ENCODE measurements around the gene PYCR2.

Gene PYCR2

DNA sequence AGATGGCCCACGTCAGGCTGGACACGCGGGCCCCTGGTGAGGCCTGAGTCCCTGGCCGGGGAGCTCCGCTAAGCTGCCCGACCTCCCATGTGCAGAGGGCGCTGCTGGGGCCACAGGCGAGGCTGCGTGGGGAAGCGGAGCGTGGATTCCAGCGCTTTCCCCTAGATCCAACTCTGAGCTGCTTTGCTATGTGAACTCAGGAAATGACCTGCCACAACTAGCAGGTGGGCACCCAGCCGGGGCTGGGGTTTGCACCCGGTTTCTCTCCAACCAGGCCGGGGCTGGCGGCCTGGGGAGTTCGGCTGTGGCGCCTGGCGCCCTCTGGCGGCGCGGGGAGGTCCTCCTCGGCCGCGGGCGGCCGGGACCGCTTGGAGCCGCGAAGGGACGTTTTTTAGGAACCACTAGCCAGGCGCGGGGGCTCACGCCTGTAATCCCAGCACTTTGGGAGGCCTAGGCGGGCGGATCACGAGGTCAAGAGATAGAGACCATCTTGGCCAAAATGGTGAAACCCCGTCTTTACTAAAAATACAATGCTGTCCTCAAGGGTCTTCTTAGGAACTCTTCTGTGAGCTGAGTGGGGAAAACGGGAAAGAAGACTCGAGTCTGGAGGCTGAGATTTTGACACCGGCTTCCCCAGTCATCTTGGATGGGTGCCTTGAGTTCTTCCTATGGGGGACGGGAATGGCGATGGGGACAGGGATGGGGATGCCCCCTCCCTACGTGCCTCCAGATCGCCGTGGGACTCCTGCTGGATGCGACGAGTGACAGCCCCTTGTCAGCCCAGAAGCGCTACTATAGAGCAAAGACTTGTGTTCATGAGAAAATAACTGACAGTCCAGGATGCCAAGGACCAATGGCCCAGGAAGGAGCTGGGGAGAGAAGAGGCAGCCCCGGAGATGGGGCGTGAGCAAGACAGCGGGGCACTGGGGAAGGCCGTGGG is 12.6 kb downstream of the PYCR2 start:
- Histone ChIP-seq H3K4me3 (ENCODE audit: low read length) (no peak overlapping the region), H3K27me3 (ENCODE audit: control insufficient read depth, insufficient read depth, low read length) (no peaks in the 10 kb centered on the region), H3K4me1 (ENCODE audit: control insufficient read depth, insufficient read depth, low read length) (no peaks in the 10 kb centered on the region), H3K9ac (ENCODE audit: low read length) (no peak overlapping the region), H3K36me3 (ENCODE audit: control insufficient read depth, insufficient read depth, low read length) (no peaks in the 10 kb centered on the region), H3K27ac (ENCODE audit: low read depth, low read length) (no peak overlapping the region)

DNA sequence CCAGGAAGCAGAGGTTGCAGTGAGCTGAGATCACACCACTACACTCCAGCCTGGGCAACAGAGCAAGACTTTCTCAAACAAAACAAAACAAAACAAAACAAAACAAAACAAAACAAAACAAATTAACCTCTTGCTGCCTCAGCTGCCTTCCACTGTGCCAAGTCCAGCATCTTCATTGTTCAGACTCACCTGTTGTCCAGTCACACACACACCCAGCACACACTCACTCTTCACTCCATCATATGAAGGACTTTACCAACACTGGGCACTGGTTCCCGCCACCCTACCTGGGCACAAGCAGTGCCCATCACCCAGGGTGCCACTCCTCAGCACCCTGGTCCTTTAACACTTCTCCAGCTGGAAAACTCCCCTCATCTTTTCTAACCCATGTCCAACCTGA is 14.6 kb downstream of the PYCR2 start:
- no peak overlapping the region for H3K9ac ChIP-seq (ENCODE audit: low read length)
- H3K4me3 ChIP-seq (ENCODE audit: low read length) = no peak overlapping the region
- no peaks in the 10 kb centered on the region for H3K27me3 ChIP-seq (ENCODE audit: control insufficient read depth, insufficient read depth, low read length)
- H3K4me1 ChIP-seq (ENCODE audit: control insufficient read depth, insufficient read depth, low read length) = no peaks in the 10 kb centered on the region
- H3K27ac ChIP-seq (ENCODE audit: low read depth, low read length) = no peak overlapping the region
- no peaks in the 10 kb centered on the region for H3K36me3 ChIP-seq (ENCODE audit: control insufficient read depth, insufficient read depth, low read length)

DNA sequence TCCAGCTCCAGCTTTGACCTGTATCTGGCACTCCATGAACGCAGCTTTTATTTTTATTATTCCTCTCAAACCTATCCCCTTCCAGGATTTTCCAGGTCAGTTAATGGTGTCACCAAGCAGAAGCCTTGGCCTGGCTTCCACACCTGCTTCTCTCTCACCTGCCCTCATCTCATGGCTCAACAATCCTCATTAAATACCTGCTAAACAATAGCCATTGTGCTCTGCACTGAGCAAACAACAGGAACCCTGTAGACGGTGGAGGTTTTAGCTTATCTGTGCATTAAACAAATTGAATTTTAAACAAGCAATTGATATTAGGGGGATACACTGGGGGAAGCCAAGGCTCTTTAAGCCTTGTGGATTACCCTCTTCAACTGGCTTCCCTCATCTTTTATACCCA is 15.3 kb downstream of the PYCR2 start:
- Histone ChIP-seq H3K27me3 (ENCODE audit: control insufficient read depth, insufficient read depth, low read length) (no peaks in the 10 kb centered on the region), H3K4me1 (ENCODE audit: control insufficient read depth, insufficient read depth, low read length) (no peaks in the 10 kb centered on the region), H3K27ac (ENCODE audit: low read depth, low read length) (no peak overlapping the region), H3K9ac (ENCODE audit: low read length) (no peak overlapping the region), H3K4me3 (ENCODE audit: low read length) (no peak overlapping the region), H3K36me3 (ENCODE audit: control insufficient read depth, insufficient read depth, low read length) (no peaks in the 10 kb centered on the region)

DNA sequence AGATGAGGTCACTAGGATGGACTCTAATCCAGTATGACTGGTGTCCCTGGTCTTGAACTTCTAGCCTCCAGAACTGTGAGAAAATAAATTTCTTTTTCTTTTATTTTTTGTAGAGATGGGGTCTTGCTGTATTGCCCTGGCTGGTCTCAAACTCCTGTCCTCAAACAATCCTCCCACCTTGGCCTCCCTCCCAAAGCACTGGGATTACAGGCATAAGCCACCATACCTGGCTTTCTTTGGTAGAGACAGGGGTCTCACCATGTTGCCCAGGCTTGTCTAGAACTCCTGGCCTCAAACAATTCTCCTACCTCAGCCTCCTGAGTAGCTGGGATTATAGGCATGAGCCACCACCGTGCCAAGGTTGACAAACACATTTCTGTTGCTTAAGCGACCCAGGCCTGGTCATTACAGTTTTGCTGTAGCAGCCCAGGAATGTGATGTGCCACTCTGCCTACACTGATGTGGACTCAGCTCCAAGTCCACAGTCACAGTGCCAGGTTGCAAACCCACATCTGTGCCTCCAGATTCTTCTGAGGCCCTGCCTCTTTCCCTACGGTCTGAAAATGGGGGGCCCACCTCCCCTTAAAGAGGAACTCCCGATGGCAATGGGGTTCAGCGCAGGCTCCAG is 15.9 kb downstream of the PYCR2 start:
- no peaks in the 10 kb centered on the region for H3K27me3 ChIP-seq (ENCODE audit: control insufficient read depth, insufficient read depth, low read length)

DNA sequence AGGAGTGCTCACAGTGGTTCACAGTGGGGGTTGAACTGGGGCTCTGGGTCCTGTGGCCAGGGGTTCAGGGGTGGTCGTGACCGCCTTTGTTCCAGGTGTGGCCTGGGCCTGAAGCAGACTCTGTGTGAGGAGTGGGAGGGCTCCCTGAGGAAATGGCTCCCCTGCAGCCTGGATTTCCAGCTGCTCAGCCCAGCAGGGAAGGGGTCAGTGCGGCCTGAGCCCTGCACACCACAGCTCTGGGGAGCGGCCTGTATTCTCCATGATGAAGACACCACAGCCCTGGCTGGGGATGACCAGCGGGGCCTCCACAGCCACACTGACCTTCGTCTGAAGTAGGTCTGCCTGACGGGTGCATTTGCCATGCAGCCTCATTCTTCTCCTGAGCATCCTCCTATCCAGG is 16.7 kb downstream of the PYCR2 start:
- Histone ChIP-seq H3K4me1 (ENCODE audit: control insufficient read depth, insufficient read depth, low read length) (no peaks in the 10 kb centered on the region), H3K36me3 (ENCODE audit: control insufficient read depth, insufficient read depth, low read length) (no peaks in the 10 kb centered on the region), H3K27ac (ENCODE audit: low read depth, low read length) (no peak overlapping the region)

More for the DNA sequence above, 15.9 kb downstream of the PYCR2 start:
- Histone ChIP-seq H3K27ac (ENCODE audit: low read depth, low read length) (no peak overlapping the region), H3K9ac (ENCODE audit: low read length) (no peak overlapping the region), H3K4me1 (ENCODE audit: control insufficient read depth, insufficient read depth, low read length) (no peaks in the 10 kb centered on the region), H3K4me3 (ENCODE audit: low read length) (no peak overlapping the region), H3K36me3 (ENCODE audit: control insufficient read depth, insufficient read depth, low read length) (no peaks in the 10 kb centered on the region)

DNA sequence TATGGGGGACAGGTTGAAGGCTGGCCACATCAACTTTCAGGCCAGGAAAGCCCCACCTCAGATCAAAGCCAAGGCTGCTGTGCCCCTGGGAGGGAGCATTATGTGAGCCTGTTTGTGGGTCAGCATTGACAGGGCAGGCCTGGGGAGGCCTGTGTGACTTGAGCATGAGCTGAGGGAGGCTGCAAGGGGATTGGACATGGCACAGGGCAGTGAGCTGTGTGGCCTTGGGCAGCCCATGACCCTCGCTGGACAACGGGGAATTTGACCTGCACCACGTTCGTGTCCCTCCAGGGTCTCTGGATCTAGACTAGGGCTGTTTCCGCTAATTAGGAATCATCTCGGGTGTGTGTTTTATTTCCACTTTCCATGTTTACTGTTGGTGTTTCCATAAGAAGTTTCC is 17.6 kb downstream of the PYCR2 start:
- Histone ChIP-seq H3K36me3 (ENCODE audit: control insufficient read depth, insufficient read depth, low read length) (no peaks in the 10 kb centered on the region), H3K4me1 (ENCODE audit: control insufficient read depth, insufficient read depth, low read length) (no peaks in the 10 kb centered on the region), H3K9ac (ENCODE audit: low read length) (no peak overlapping the region), H3K4me3 (ENCODE audit: low read length) (no peak overlapping the region), H3K27me3 (ENCODE audit: control insufficient read depth, insufficient read depth, low read length) (no peaks in the 10 kb centered on the region), H3K27ac (ENCODE audit: low read depth, low read length) (no peak overlapping the region)

More for the DNA sequence above, 16.7 kb downstream of the PYCR2 start:
- no peak overlapping the region for H3K4me3 ChIP-seq (ENCODE audit: low read length)
- H3K27me3 ChIP-seq (ENCODE audit: control insufficient read depth, insufficient read depth, low read length) = no peaks in the 10 kb centered on the region
- H3K9ac ChIP-seq (ENCODE audit: low read length) = no peak overlapping the region

DNA sequence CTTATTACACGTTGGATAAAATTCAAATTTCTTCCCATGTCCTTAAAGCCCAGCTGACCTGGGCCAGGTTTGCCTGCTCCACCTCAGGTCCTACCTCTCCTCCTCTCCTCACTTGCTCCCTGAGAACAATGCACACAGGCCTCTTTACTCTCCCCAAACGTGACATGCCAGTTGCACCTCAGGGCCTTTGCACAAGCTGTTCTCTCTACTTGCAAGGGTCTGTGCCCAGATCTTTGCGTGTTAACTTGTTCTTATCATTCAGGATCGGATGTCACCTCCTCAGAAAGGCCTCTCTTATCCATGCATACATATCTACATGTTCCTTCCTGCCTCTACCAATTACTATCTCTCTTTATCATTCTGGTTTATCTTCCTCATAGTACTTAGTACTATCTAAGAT is 20.4 kb downstream of the PYCR2 start:
- Histone ChIP-seq H3K36me3 (ENCODE audit: control insufficient read depth, insufficient read depth, low read length) (no peaks in the 10 kb centered on the region), H3K9ac (ENCODE audit: low read length) (no peak overlapping the region), H3K27ac (ENCODE audit: low read depth, low read length) (no peak overlapping the region), H3K4me1 (ENCODE audit: control insufficient read depth, insufficient read depth, low read length) (no peaks in the 10 kb centered on the region), H3K27me3 (ENCODE audit: control insufficient read depth, insufficient read depth, low read length) (no peaks in the 10 kb centered on the region), H3K4me3 (ENCODE audit: low read length) (no peak overlapping the region)

- Histone ChIP-seq H3K4me3 (ENCODE audit: low read length) (no peak overlapping the region), H3K36me3 (ENCODE audit: control insufficient read depth, insufficient read depth, low read length) (no peaks in the 10 kb centered on the region), H3K9ac (ENCODE audit: low read length) (no peak overlapping the region), H3K27me3 (ENCODE audit: control insufficient read depth, insufficient read depth, low read length) (no peaks in the 10 kb centered on the region), H3K27ac (ENCODE audit: low read depth, low read length) (no peak overlapping the region), H3K4me1 (ENCODE audit: control insufficient read depth, insufficient read depth, low read length) (no peaks in the 10 kb centered on the region)
Observed at GRCh38 chr1:225899044-225899925, 24.8 kb downstream of the PYCR2 start.

GRCh38 chr1:225897595-225898514 is 26.2 kb downstream of the PYCR2 start:
- H3K27me3 ChIP-seq (ENCODE audit: control insufficient read depth, insufficient read depth, low read length) = no peaks in the 10 kb centered on the region
- H3K27ac ChIP-seq (ENCODE audit: low read depth, low read length) = no peak overlapping the region
- H3K4me1 ChIP-seq (ENCODE audit: control insufficient read depth, insufficient read depth, low read length) = no peaks in the 10 kb centered on the region
- H3K36me3 ChIP-seq (ENCODE audit: control insufficient read depth, insufficient read depth, low read length) = no peaks in the 10 kb centered on the region
- H3K4me3 ChIP-seq (ENCODE audit: low read length) = no peak overlapping the region
- no peak overlapping the region for H3K9ac ChIP-seq (ENCODE audit: low read length)

- H3K4me3 ChIP-seq (ENCODE audit: low read length) = no peak overlapping the region
- no peak overlapping the region for H3K27ac ChIP-seq (ENCODE audit: low read depth, low read length)
- H3K9ac ChIP-seq (ENCODE audit: low read length) = no peak overlapping the region
- H3K4me1 ChIP-seq (ENCODE audit: control insufficient read depth, insufficient read depth, low read length) = no peaks in the 10 kb centered on the region
- no peaks in the 10 kb centered on the region for H3K27me3 ChIP-seq (ENCODE audit: control insufficient read depth, insufficient read depth, low read length)
- H3K36me3 ChIP-seq (ENCODE audit: control insufficient read depth, insufficient read depth, low read length) = no peaks in the 10 kb centered on the region
Observed at GRCh38 chr1:225896937-225897549, 27.0 kb downstream of the PYCR2 start.

- Histone ChIP-seq H3K4me3 (ENCODE audit: low read length) (no peak overlapping the region), H3K27ac (ENCODE audit: low read depth, low read length) (no peak overlapping the region), H3K4me1 (ENCODE audit: control insufficient read depth, insufficient read depth, low read length) (no peaks in the 10 kb centered on the region), H3K9ac (ENCODE audit: low read length) (no peak overlapping the region), H3K27me3 (ENCODE audit: control insufficient read depth, insufficient read depth, low read length) (no peaks in the 10 kb centered on the region), H3K36me3 (ENCODE audit: control insufficient read depth, insufficient read depth, low read length) (no peaks in the 10 kb centered on the region)
Observed at GRCh38 chr1:225896494-225896893, 27.6 kb downstream of the PYCR2 start.

Measured in rectal smooth muscle tissue (tissue), 1 donor.